Neural progenitor cell (in vitro differentiated cells): Measurements from ENCODE around the gene EHMT1. TPM values are rescaled to one million over a fixed set of nuclear protein-coding genes. Genes with fewer than 3 reads are reported as not detected.

Source experiments
- DNase-seq: peaks from one replicate; pipeline ENCODE4 v3.0.0-alpha.2; 2016; ENCODE audit warnings: low spot score
- H2AFZ ChIP-seq: fragments of 200-600 bp; sonication (generic); replicated peaks from 2 replicates; pipeline ENCODE4 v1.6.1; 2016; ENCODE audit warnings: antibody characterized with exemption
- H3F3A ChIP-seq: fragments of 200-600 bp; sonication (generic); 2 replicates; pipeline ENCODE4 v1.6.1; 2016; ENCODE audit warnings: antibody characterized with exemption, low read depth
- H3K27ac ChIP-seq: fragments of 200-600 bp; sonication (generic); 2 replicates; pipeline ENCODE4 v1.5.1; 2016; ENCODE audit warnings: mild to moderate bottlenecking
- H3K27me3 ChIP-seq: fragments of 200-600 bp; sonication (generic); 2 replicates; pipeline ENCODE4 v1.6.1; 2016; ENCODE audit warnings: mild to moderate bottlenecking, moderate library complexity
- H3K36me3 ChIP-seq: fragments of 200-600 bp; sonication (generic); 2 replicates; pipeline ENCODE4 v1.5.1; 2016
- H3K4me1 ChIP-seq: fragments of 200-600 bp; sonication (generic); 2 replicates; pipeline ENCODE4 v1.6.1; 2016; ENCODE audit warnings: mixed run types
- H3K4me2 ChIP-seq: fragments of 200-600 bp; sonication (generic); 2 replicates; pipeline ENCODE4 v1.6.1; 2016
- H3K4me3 ChIP-seq: fragments of 200-600 bp; sonication (generic); 2 replicates; pipeline ENCODE4 v1.5.1; 2016
- H3K79me2 ChIP-seq: fragments of 200-600 bp; sonication (generic); 2 replicates; pipeline ENCODE4 v1.6.1; 2016; ENCODE audit warnings: low read depth
- H3K9ac ChIP-seq: fragments of 200-600 bp; sonication (generic); 2 replicates; pipeline ENCODE4 v1.6.1; 2016
- H3K9me3 ChIP-seq: fragments of 200-600 bp; sonication (generic); 2 replicates; pipeline ENCODE4 v1.5.1; 2016; ENCODE audit warnings: low read depth
- H4K20me1 ChIP-seq: fragments of 200-600 bp; sonication (generic); 2 replicates; pipeline ENCODE4 v1.6.1; 2016; ENCODE audit warnings: low read depth
- H3K27ac Mint-ChIP-seq: 3 replicates; pipeline ENCODE4 v1.8.0; 2021; ENCODE audit warnings: mixed read lengths
- H3K27me3 Mint-ChIP-seq: 2 replicates; pipeline ENCODE4 v1.8.0; 2022; ENCODE audit warnings: low read depth, mild to moderate bottlenecking, inconsistent platforms, moderate library complexity, mixed read lengths; ENCODE audit not compliant: insufficient read depth
- H3K36me3 Mint-ChIP-seq: 3 replicates; pipeline ENCODE4 v1.8.0; 2021; ENCODE audit warnings: mixed read lengths
- H3K4me1 Mint-ChIP-seq: 3 replicates; pipeline ENCODE4 v1.8.0; 2021; ENCODE audit warnings: mixed read lengths
- H3K4me3 Mint-ChIP-seq: 3 replicates; pipeline ENCODE4 v1.8.0; 2021; ENCODE audit warnings: mild to moderate bottlenecking, moderate library complexity, mixed read lengths
- H3K9me3 Mint-ChIP-seq: 3 replicates; pipeline ENCODE4 v1.8.0; 2020; ENCODE audit warnings: mixed read lengths
- EZH2 ChIP-seq: fragments of 200-600 bp; sonication (generic); IDR thresholded peaks from 2 replicates; pipeline ENCODE4 v1.6.1; 2017; ENCODE audit warnings: antibody characterized with exemption, mild to moderate bottlenecking, moderate library complexity
- EZH2phosphoT487 ChIP-seq: fragments of 200-600 bp; sonication (generic); IDR thresholded peaks from 2 replicates; pipeline ENCODE4 v1.6.1; 2017; ENCODE audit warnings: antibody characterized with exemption
- total RNA-seq: library from RNA; depleted of rRNA; stranded (reverse); fragments of >200 nt; gene quantifications from 2 replicates; pipeline ENCODE4 v1.2.3, GENCODE V29; 2015; ENCODE audit warnings: low replicate concordance
- TF ChIP-seq, protein P1 (sequence below): fragments of 200-600 bp; sonication (generic); IDR thresholded peaks from 2 replicates; pipeline ENCODE4 v1.5.1; 2017; ENCODE audit warnings: antibody characterized with exemption, mild to moderate bottlenecking

Gene EHMT1
- total RNA-seq, 1 donor from 2014 or later, result 47.8 TPM

DNA sequence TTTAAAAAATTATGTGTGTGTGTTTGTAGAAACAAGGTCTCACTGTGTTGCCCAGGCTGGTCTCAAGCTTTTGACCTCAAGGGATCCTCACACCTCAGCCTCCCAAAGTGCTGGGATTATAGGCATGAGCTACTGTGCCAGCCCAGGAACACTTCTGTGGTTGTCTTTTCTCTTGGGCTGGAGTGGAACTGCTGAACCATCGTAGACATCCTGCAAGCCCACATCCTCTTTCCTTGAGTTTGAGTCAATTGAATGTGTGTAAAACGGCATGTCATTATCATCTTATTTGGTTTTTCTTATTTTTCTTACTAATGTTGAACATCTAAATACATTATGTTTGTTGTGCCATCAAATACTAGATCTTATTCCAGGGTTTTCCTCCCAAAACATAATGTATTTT lies 40.0 kb downstream of the EHMT1 start:
- Histone ChIP-seq H3K27me3 (no peaks in the 10 kb centered on the region), H3K36me3 (no peaks in the 10 kb centered on the region), H3K27ac (no peak overlapping the region), H3K9me3 (no peaks in the 10 kb centered on the region), H3K79me2 (peaks cover 100% of the 10 kb centered on the region), H4K20me1 (peaks cover 77% of the 10 kb centered on the region), H3K9ac (no peak overlapping the region), H3K4me2 (no peak overlapping the region), H2AFZ (no peak overlapping the region), H3K4me1 (peaks cover 4% of the 10 kb centered on the region), H3F3A (peaks cover 8% of the 10 kb centered on the region), H3K4me3 (no peak overlapping the region)
- H3K27ac Mint-ChIP-seq, result no peak overlapping the region
- no peak for DNase-seq
- no peaks in the 10 kb centered on the region for H3K27me3 Mint-ChIP-seq
- TF ChIP-seq, protein P1, sequence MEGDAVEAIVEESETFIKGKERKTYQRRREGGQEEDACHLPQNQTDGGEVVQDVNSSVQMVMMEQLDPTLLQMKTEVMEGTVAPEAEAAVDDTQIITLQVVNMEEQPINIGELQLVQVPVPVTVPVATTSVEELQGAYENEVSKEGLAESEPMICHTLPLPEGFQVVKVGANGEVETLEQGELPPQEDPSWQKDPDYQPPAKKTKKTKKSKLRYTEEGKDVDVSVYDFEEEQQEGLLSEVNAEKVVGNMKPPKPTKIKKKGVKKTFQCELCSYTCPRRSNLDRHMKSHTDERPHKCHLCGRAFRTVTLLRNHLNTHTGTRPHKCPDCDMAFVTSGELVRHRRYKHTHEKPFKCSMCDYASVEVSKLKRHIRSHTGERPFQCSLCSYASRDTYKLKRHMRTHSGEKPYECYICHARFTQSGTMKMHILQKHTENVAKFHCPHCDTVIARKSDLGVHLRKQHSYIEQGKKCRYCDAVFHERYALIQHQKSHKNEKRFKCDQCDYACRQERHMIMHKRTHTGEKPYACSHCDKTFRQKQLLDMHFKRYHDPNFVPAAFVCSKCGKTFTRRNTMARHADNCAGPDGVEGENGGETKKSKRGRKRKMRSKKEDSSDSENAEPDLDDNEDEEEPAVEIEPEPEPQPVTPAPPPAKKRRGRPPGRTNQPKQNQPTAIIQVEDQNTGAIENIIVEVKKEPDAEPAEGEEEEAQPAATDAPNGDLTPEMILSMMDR, result no peak
- no peak for TF ChIP-seq EZH2
- no peak for TF ChIP-seq EZH2phosphoT487
- peaks cover 10% of the 10 kb centered on the region for H3K4me1 Mint-ChIP-seq
- peaks cover 25% of the 10 kb centered on the region for H3K36me3 Mint-ChIP-seq
- no peaks in the 10 kb centered on the region for H3K9me3 Mint-ChIP-seq
- H3K4me3 Mint-ChIP-seq, result no peak overlapping the region

DNA sequence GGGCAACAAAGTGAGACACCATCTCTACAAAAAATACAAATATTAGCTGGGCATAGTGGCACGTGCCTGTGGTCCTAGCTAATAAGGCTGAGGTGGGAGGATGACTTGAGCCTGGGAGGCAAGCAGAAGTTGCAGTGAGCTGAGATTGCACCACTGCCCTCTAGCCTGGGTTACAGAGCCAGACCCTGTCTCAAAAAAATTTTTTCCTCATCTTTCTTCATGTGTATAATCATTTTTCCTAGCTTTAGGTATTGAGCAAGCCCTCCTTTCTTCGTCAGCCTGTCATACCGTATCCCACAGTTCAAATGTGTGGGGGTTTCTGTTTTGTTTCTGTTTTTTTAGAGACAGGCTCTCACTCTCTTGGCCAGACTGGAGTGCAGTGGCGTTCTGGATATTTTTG lies 41.3 kb downstream of the EHMT1 start:
- H2AFZ ChIP-seq, result no peak overlapping the region
- H3K27me3 Mint-ChIP-seq, result no peaks in the 10 kb centered on the region
- no peaks in the 10 kb centered on the region for H3K27me3 ChIP-seq
- H3K9ac ChIP-seq, result no peak overlapping the region
- H3K36me3 Mint-ChIP-seq, result peaks cover 19% of the 10 kb centered on the region
- H3K4me1 Mint-ChIP-seq, result peaks cover 20% of the 10 kb centered on the region
- no peaks in the 10 kb centered on the region for H3K9me3 Mint-ChIP-seq
- peaks cover 79% of the 10 kb centered on the region for H4K20me1 ChIP-seq
- no peaks in the 10 kb centered on the region for H3K36me3 ChIP-seq
- H3K27ac Mint-ChIP-seq, result no peak overlapping the region
- H3K4me3 ChIP-seq, result no peak overlapping the region
- no peak overlapping the region for H3K27ac ChIP-seq
- no peak overlapping the region for H3K4me3 Mint-ChIP-seq
- peaks cover 22% of the 10 kb centered on the region for H3F3A ChIP-seq
- no peak overlapping the region for H3K4me2 ChIP-seq
- DNase-seq, result no peak
- TF ChIP-seq, protein P1, result no peak
- TF ChIP-seq EZH2phosphoT487 (no peak), EZH2 (no peak)
- H3K9me3 ChIP-seq, result no peaks in the 10 kb centered on the region
- peaks cover 17% of the 10 kb centered on the region for H3K4me1 ChIP-seq
- peaks cover 99% of the 10 kb centered on the region for H3K79me2 ChIP-seq

DNA sequence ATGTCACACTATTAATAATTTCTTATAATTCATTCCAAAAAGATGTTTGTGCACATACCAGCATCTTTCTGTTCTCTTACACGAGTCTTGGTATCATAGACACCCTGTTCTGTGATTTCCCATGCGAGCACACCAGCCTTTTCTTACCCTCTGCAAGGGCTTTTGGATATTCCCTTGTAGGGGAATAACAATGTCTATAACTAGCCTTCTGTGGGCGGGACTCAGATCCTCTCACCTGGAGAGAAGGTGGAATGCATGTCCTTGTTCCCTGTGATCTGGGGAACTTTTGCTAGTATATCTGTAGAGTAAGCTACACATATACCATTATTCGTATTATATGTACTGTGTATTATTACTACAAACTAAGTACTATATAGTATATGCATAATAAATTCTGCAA lies 44.8 kb downstream of the EHMT1 start:
- H2AFZ ChIP-seq, result no peak overlapping the region
- no peak overlapping the region for H3K4me3 ChIP-seq
- H3K27me3 ChIP-seq, result no peaks in the 10 kb centered on the region
- peaks cover 99% of the 10 kb centered on the region for H3K79me2 ChIP-seq
- H3K9ac ChIP-seq, result no peak overlapping the region
- Mint-ChIP-seq H3K27me3 (peaks cover 4% of the 10 kb centered on the region), H3K27ac (no peak overlapping the region), H3K4me1 (peaks cover 49% of the 10 kb centered on the region), H3K36me3 (peaks cover 15% of the 10 kb centered on the region), H3K9me3 (peaks cover 3% of the 10 kb centered on the region), H3K4me3 (no peak overlapping the region)
- no peak overlapping the region for H3K27ac ChIP-seq
- TF ChIP-seq EZH2phosphoT487 (no peak), EZH2 (no peak)
- TF ChIP-seq, protein P1, result no peak
- no peak overlapping the region for H3K4me2 ChIP-seq
- peaks cover 38% of the 10 kb centered on the region for H3F3A ChIP-seq
- H3K9me3 ChIP-seq, result no peaks in the 10 kb centered on the region
- H3K36me3 ChIP-seq, result no peaks in the 10 kb centered on the region
- DNase-seq, result no peak
- H4K20me1 ChIP-seq, result peaks cover 77% of the 10 kb centered on the region
- peaks cover 45% of the 10 kb centered on the region for H3K4me1 ChIP-seq
